ENCODE data around the gene HACD1.

Gene HACD1

DNA sequence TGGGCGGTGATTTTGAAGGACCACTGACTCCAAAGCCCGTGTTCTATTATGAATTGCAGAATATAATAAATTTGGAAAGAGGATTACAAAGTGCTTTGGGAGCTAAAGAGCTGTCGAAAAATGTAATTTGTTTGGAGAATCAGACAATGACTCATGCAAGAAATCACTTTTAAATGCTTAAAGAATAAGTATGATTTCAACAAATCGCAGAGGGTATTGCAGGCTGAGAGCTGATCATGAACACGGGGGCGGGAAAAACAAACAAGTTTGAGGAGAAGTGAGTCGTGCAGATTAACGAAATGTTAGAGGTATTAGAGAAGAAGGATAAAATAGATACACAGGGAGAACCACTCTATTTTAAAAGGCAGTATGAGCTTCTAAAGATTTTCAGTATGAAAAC lies 4.9 kb upstream of the HACD1 start:
- TF ChIP-seq, protein P1, sequence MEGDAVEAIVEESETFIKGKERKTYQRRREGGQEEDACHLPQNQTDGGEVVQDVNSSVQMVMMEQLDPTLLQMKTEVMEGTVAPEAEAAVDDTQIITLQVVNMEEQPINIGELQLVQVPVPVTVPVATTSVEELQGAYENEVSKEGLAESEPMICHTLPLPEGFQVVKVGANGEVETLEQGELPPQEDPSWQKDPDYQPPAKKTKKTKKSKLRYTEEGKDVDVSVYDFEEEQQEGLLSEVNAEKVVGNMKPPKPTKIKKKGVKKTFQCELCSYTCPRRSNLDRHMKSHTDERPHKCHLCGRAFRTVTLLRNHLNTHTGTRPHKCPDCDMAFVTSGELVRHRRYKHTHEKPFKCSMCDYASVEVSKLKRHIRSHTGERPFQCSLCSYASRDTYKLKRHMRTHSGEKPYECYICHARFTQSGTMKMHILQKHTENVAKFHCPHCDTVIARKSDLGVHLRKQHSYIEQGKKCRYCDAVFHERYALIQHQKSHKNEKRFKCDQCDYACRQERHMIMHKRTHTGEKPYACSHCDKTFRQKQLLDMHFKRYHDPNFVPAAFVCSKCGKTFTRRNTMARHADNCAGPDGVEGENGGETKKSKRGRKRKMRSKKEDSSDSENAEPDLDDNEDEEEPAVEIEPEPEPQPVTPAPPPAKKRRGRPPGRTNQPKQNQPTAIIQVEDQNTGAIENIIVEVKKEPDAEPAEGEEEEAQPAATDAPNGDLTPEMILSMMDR (IDR thresholded peaks at IDR 0.05; ENCODE audit: extremely low read depth, missing control alignments), result no peak
- no peak for DNase-seq (ENCODE audit: low spot score)

DNA sequence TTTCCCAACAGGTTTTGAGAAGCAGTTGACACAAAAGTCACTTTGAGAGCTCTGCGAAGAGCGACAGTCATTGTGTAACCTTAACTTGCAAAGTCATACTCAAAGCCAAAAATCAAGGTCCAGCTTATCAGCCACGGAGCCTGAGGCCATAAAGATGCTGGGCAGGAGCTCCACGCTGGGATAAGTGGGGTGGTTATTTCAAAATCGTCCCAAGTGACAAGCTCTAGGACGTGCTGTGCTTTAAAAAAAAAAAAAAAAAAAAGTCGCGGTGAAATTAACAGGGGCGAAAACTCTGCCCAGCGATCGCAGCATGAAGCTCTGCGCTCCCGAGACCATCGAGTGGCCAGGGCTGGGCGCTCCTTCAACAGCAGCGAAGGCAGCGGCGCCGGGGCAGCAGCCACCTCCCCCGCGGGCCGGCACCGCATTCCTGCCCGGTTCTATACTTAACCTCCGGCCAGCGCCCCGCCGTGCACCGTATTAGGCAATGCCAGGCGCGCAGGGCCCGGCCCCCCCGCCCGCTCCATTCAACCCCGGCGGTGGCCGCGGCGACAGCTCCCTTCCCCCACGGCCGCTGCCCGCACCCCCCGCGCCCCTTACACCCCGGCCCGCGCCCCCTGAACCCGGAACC lies 657 bp downstream of the HACD1 start:
- DNase-seq (ENCODE audit: low spot score), result peak; percentile 60
- TF ChIP-seq, protein P1 (IDR thresholded peaks at IDR 0.05; ENCODE audit: extremely low read depth, missing control alignments), result no peak

DNA sequence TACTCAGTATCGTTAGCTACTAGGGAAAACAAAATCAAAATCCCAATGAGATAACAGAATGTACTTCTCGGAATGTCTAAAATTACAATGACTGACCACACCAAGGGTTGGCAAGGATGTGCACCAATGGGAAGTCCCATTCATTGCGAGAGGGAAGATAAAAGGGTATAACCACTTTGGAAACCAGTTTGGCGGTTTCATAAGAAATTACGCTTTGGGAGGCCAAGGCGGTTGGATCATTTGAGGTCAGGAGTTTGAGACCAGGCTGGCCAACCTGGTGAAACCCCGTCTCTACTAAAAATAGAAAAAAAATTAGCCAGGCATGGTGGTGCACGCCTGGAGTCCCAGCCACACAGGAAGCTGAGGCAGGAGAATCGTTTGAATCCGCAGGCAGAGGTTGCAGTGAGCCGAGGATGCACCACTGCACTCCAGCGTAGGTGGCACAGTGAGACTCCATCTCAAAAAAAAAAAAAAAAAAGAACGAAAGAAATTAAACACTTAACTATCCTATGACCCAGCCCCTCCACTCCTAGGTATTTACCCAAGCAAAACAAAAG lies 7.6 kb downstream of the HACD1 start:
- no peak for DNase-seq (ENCODE audit: low spot score)
- TF ChIP-seq, protein P1 (IDR thresholded peaks at IDR 0.05; ENCODE audit: extremely low read depth, missing control alignments), result no peak

DNA sequence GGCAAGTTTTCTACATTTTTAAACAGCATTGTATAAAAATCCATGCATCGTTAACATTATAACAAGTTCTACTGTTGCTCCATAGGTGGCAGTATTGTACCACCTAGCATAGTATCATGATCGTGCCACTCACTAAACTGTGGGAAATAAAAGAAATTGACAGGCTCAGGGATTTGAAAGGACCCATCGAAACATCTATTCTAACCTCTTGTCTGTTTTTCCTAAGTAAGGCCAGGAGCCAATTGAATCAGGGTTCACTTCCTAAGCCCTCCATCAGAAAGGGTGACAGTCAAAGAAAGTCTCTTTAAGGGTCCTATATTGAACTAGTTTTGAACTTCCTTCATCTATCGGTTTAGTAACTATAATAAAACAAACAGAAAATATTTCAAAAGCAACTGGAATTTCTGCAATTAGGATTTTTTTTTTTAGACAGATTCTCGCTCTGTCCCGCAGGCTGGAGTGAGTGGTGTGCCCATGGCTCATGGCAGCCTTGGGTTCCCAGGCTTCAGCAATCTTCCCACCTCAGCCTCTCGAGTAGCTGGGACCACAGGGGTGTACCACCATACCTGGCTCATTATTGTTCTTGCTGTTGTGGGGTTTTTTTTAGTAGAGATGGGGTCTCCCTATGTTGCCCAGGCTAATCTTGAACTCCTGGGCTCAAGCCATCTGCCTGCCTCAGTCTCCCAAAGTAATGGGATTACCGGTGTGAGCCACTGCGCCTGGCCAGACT lies 9.4 kb downstream of the HACD1 start:
- peak; percentile 56 for DNase-seq (ENCODE audit: low spot score)
- TF ChIP-seq, protein P1 (IDR thresholded peaks at IDR 0.05; ENCODE audit: extremely low read depth, missing control alignments), result peak; percentile 59

DNA sequence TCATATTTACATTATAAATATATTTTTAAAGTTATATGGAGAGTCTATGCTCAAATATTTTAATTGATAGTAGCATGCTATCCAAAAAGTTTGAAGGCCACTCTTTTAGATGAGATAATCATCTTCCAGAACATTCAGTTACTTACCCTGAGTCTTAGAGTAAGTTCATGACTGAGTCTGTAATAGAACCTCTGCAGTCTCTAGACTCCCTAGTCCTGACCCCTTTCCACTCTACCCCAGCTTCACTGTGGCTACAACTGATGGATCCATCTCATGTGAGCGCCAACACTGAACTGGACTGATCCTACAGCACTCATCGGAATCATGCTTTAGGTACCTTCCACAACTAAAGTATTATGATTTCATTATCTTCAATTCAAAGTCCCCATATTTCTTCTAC lies 10.1 kb downstream of the HACD1 start:
- no peak for DNase-seq (ENCODE audit: low spot score)
- TF ChIP-seq, protein P1 (IDR thresholded peaks at IDR 0.05; ENCODE audit: extremely low read depth, missing control alignments), result no peak

DNA sequence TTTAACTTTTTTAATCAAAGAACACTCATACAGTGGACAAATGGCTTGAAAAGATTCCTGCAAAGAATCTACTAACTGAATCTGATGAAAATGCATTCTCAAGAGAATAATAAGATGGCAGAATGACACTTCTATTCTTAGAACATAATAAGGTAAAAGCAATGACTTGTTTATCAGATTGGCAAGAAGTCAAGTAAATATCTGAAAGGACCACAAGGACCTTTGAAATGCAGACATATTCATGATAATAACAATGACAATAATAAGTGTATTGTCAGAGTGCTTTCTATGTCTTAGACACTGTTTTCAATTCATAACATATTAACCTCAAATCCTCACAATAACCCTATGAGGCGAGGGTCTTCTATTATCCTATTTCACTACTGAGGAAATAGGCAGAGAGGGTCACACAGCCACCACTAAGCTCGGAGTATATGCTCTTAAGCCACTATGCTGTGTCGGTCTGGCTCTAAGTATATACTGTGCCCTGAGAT lies 10.6 kb downstream of the HACD1 start:
- DNase-seq (ENCODE audit: low spot score), result no peak
- TF ChIP-seq, protein P1 (IDR thresholded peaks at IDR 0.05; ENCODE audit: extremely low read depth, missing control alignments), result no peak

DNA sequence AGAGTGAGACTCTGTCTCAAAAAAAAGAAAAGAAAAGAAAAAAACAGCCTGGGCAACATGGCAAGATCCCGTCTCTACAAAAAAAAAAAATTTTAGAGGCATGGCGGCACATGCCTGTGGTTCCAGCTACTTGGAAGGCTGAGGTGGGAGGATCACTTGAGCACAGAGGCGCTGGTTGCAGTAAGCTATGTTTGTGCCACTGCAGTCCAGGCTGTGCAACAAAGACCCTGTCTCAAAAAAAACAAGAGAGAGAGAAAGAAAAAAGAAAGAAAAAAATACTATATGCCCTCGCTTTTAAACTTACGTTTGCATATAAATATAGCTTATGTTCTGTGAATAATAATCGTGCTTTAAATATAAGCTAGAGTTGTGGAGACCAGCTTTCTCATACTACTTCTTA lies 11.2 kb downstream of the HACD1 start:
- no peak for DNase-seq (ENCODE audit: low spot score)
- TF ChIP-seq, protein P1 (IDR thresholded peaks at IDR 0.05; ENCODE audit: extremely low read depth, missing control alignments), result no peak
